ENCODE results near the gene ANTXR1. TPM values are rescaled to one million over a fixed set of nuclear protein-coding genes. Genes with fewer than 3 reads are reported as not detected.

The ANTXR1 gene
- polyA plus RNA-seq, 1 donor (not counting 4 experiments of a cell fraction or from before 2014, with no cell fraction given): 20.4 TPM

- TF ChIP-seq, protein P1, sequence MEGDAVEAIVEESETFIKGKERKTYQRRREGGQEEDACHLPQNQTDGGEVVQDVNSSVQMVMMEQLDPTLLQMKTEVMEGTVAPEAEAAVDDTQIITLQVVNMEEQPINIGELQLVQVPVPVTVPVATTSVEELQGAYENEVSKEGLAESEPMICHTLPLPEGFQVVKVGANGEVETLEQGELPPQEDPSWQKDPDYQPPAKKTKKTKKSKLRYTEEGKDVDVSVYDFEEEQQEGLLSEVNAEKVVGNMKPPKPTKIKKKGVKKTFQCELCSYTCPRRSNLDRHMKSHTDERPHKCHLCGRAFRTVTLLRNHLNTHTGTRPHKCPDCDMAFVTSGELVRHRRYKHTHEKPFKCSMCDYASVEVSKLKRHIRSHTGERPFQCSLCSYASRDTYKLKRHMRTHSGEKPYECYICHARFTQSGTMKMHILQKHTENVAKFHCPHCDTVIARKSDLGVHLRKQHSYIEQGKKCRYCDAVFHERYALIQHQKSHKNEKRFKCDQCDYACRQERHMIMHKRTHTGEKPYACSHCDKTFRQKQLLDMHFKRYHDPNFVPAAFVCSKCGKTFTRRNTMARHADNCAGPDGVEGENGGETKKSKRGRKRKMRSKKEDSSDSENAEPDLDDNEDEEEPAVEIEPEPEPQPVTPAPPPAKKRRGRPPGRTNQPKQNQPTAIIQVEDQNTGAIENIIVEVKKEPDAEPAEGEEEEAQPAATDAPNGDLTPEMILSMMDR (optimal IDR thresholded peaks at IDR 0.05 in 1 of 3, IDR thresholded peaks at IDR 0.05 in 1 of 3, conservative IDR thresholded peaks at IDR 0.05 in 1 of 3; ENCODE audit: extremely low read depth in 1 of 3, insufficient read depth in 2 of 3, low read length in 3 of 3): no peak
- no peak for TF ChIP-seq EZH2 (IDR thresholded peaks at IDR 0.05; ENCODE audit: low read length)
- Histone ChIP-seq H3K9ac (ENCODE audit: control insufficient read depth, extremely low read depth, insufficient read depth, low read length) (no peak overlapping the region), H3K4me1 (ENCODE audit: control insufficient read depth, extremely low read depth, insufficient read depth, low read length) (peaks cover 11% of the 10 kb centered on the region)
Observed at GRCh38 chr2:69168950-69169654, 156.1 kb downstream of the ANTXR1 start.

GRCh38 chr2:69169655-69170389 lies 156.8 kb downstream of the ANTXR1 start:
- Histone ChIP-seq H3K9ac (ENCODE audit: control insufficient read depth, extremely low read depth, insufficient read depth, low read length) (no peak overlapping the region), H3K79me2 (ENCODE audit: control insufficient read depth, insufficient read depth, low read length) (no peaks in the 10 kb centered on the region), H3K4me2 (ENCODE audit: control insufficient read depth, extremely low read depth, insufficient read depth, low read depth, low read length) (no peak overlapping the region), H3K36me3 (ENCODE audit: control insufficient read depth in 2 of 2, extremely low read depth in 1 of 2, insufficient read depth in 2 of 2, low read length in 2 of 2) (no peaks in the 10 kb centered on the region), H3K27me3 (ENCODE audit: control insufficient read depth, extremely low read depth, insufficient read depth, low read length) (no peaks in the 10 kb centered on the region), H2AFZ (ENCODE audit: control insufficient read depth, low read length) (no peak overlapping the region), H4K20me1 (ENCODE audit: control insufficient read depth, extremely low read depth, insufficient read depth, low read length) (no peaks in the 10 kb centered on the region), H3K27ac (ENCODE audit: control insufficient read depth, insufficient read depth, low read length) (no peak overlapping the region), H3K9me1 (ENCODE audit: control insufficient read depth, extremely low read depth, insufficient read depth, low read length) (no peaks in the 10 kb centered on the region), H3K4me3 (ENCODE audit: control insufficient read depth in 2 of 3, extremely low read depth in 1 of 3, insufficient read depth in 2 of 3, low read depth in 1 of 3, low read length in 3 of 3) (no peak overlapping the region), H3K9me3 (ENCODE audit: control insufficient read depth, low read depth, low read length) (no peaks in the 10 kb centered on the region), H3K4me1 (ENCODE audit: control insufficient read depth, extremely low read depth, insufficient read depth, low read length) (peaks cover 3% of the 10 kb centered on the region)
- FAIRE-seq (no peak), DNase-seq (ENCODE audit: low read depth, low spot score) (no peak)
- dilution Hi-C loops (cut with MboI; ENCODE audit: extremely low pct_ligation_motif_present, low sequenced_read_pairs): no loop called here
- no peak for TF ChIP-seq EZH2 (IDR thresholded peaks at IDR 0.05; ENCODE audit: low read length)
- TF ChIP-seq, protein P1 (optimal IDR thresholded peaks at IDR 0.05 in 1 of 3, IDR thresholded peaks at IDR 0.05 in 1 of 3, conservative IDR thresholded peaks at IDR 0.05 in 1 of 3; ENCODE audit: extremely low read depth in 1 of 3, insufficient read depth in 2 of 3, low read length in 3 of 3): no peak

More at GRCh38 chr2:69168950-69169654, 156.1 kb downstream of the ANTXR1 start:
- Histone ChIP-seq H3K27me3 (ENCODE audit: control insufficient read depth, extremely low read depth, insufficient read depth, low read length) (no peaks in the 10 kb centered on the region), H3K4me3 (ENCODE audit: control insufficient read depth in 2 of 3, extremely low read depth in 1 of 3, insufficient read depth in 2 of 3, low read depth in 1 of 3, low read length in 3 of 3) (no peak overlapping the region), H3K79me2 (ENCODE audit: control insufficient read depth, insufficient read depth, low read length) (no peaks in the 10 kb centered on the region), H3K36me3 (ENCODE audit: control insufficient read depth in 2 of 2, extremely low read depth in 1 of 2, insufficient read depth in 2 of 2, low read length in 2 of 2) (no peaks in the 10 kb centered on the region), H3K27ac (ENCODE audit: control insufficient read depth, insufficient read depth, low read length) (no peak overlapping the region), H3K9me1 (ENCODE audit: control insufficient read depth, extremely low read depth, insufficient read depth, low read length) (no peaks in the 10 kb centered on the region), H3K9me3 (ENCODE audit: control insufficient read depth, low read depth, low read length) (no peaks in the 10 kb centered on the region), H2AFZ (ENCODE audit: control insufficient read depth, low read length) (no peak overlapping the region), H4K20me1 (ENCODE audit: control insufficient read depth, extremely low read depth, insufficient read depth, low read length) (no peaks in the 10 kb centered on the region), H3K4me2 (ENCODE audit: control insufficient read depth, extremely low read depth, insufficient read depth, low read depth, low read length) (no peak overlapping the region)
- dilution Hi-C loops (cut with MboI; ENCODE audit: extremely low pct_ligation_motif_present, low sequenced_read_pairs): no loop called here
- DNase-seq (ENCODE audit: low read depth, low spot score): no peak
- FAIRE-seq: no peak

All from keratinocyte (primary cell).